ENCODE results near the gene RNF11.
A peak's percentile ranks its signal among the peaks of the same experiment; 100 is the strongest.
"Not testable (repeated sequence)": the region's sequence is repeated elsewhere in the genome, so short reads cannot be mapped to it uniquely, and the experiment has no call there.

The RNF11 gene

GRCh38 chr1:51228471-51228870 is 7.6 kb upstream of the RNF11 start:
- H3K9me3 ChIP-seq (ENCODE audit: control insufficient read depth in 2 of 2, low read length in 2 of 2); H3K4me3 ChIP-seq (ENCODE audit: low read length in 2 of 2); H3K27ac ChIP-seq (ENCODE audit: low read length); H3K9ac ChIP-seq (ENCODE audit: low read length in 2 of 2); H3K27me3 ChIP-seq (ENCODE audit: control insufficient read depth in 1 of 2, insufficient read depth in 2 of 2, low read length in 2 of 2); H3K36me3 ChIP-seq (ENCODE audit: control insufficient read depth in 2 of 2, insufficient read depth in 2 of 2, low read length in 2 of 2); H3K4me1 ChIP-seq (ENCODE audit: control insufficient read depth, insufficient read depth, low read length): not testable (repeated sequence)

- no peaks in the 10 kb centered on the region for H3K36me3 ChIP-seq (ENCODE audit: control insufficient read depth in 2 of 2, insufficient read depth in 2 of 2, low read length in 2 of 2)
- no peak overlapping the region for H3K4me3 ChIP-seq (ENCODE audit: low read length in 2 of 2)
- no peaks in the 10 kb centered on the region for H3K27me3 ChIP-seq (ENCODE audit: control insufficient read depth in 1 of 2, insufficient read depth in 2 of 2, low read length in 2 of 2)
- peaks cover 8% of the 10 kb centered on the region for H3K4me1 ChIP-seq (ENCODE audit: control insufficient read depth, insufficient read depth, low read length)
- no peak overlapping the region for H3K9ac ChIP-seq (ENCODE audit: low read length in 2 of 2)
- H3K27ac ChIP-seq (ENCODE audit: low read length), result no peak overlapping the region
- no peaks in the 10 kb centered on the region for H3K9me3 ChIP-seq (ENCODE audit: control insufficient read depth in 2 of 2, low read length in 2 of 2)
Observed at GRCh38 chr1:51230501-51231078, 5.5 kb upstream of the RNF11 start.

- no peaks in the 10 kb centered on the region for H3K27me3 ChIP-seq (ENCODE audit: control insufficient read depth in 1 of 2, insufficient read depth in 2 of 2, low read length in 2 of 2)
- no peak overlapping the region for H3K9ac ChIP-seq (ENCODE audit: low read length in 2 of 2)
- H3K27ac ChIP-seq (ENCODE audit: low read length), result no peak overlapping the region
- no peaks in the 10 kb centered on the region for H3K36me3 ChIP-seq (ENCODE audit: control insufficient read depth in 2 of 2, insufficient read depth in 2 of 2, low read length in 2 of 2)
- H3K4me1 ChIP-seq (ENCODE audit: control insufficient read depth, insufficient read depth, low read length), result peaks cover 11% of the 10 kb centered on the region
- no peak overlapping the region for H3K4me3 ChIP-seq (ENCODE audit: low read length in 2 of 2)
- no peaks in the 10 kb centered on the region for H3K9me3 ChIP-seq (ENCODE audit: control insufficient read depth in 2 of 2, low read length in 2 of 2)
Observed at GRCh38 chr1:51231120-51231519, 5.0 kb upstream of the RNF11 start.

- Histone ChIP-seq H3K4me3 (ENCODE audit: low read length in 2 of 2) (no peak overlapping the region), H3K9ac (ENCODE audit: low read length in 2 of 2) (no peak overlapping the region), H3K9me3 (ENCODE audit: control insufficient read depth in 2 of 2, low read length in 2 of 2) (no peaks in the 10 kb centered on the region), H3K36me3 (ENCODE audit: control insufficient read depth in 2 of 2, insufficient read depth in 2 of 2, low read length in 2 of 2) (no peaks in the 10 kb centered on the region), H3K4me1 (ENCODE audit: control insufficient read depth, insufficient read depth, low read length) (peaks cover 11% of the 10 kb centered on the region), H3K27me3 (ENCODE audit: control insufficient read depth in 1 of 2, insufficient read depth in 2 of 2, low read length in 2 of 2) (no peaks in the 10 kb centered on the region), H3K27ac (ENCODE audit: low read length) (no peak overlapping the region)
Observed at GRCh38 chr1:51231896-51232295, 4.2 kb upstream of the RNF11 start.

GRCh38 chr1:51234236-51234635 is 1.8 kb upstream of the RNF11 start:
- H3K9ac ChIP-seq (ENCODE audit: low read length in 2 of 2); H3K4me3 ChIP-seq (ENCODE audit: low read length in 2 of 2); H3K36me3 ChIP-seq (ENCODE audit: control insufficient read depth in 2 of 2, insufficient read depth in 2 of 2, low read length in 2 of 2); H3K27ac ChIP-seq (ENCODE audit: low read length); H3K27me3 ChIP-seq (ENCODE audit: control insufficient read depth in 1 of 2, insufficient read depth in 2 of 2, low read length in 2 of 2); H3K9me3 ChIP-seq (ENCODE audit: control insufficient read depth in 2 of 2, low read length in 2 of 2): not testable (repeated sequence)
- H3K4me1 ChIP-seq (ENCODE audit: control insufficient read depth, insufficient read depth, low read length), result peaks cover 18% of the 10 kb centered on the region

- Histone ChIP-seq H3K9me3 (ENCODE audit: control insufficient read depth in 2 of 2, low read length in 2 of 2) (no peaks in the 10 kb centered on the region), H3K9ac (ENCODE audit: low read length in 2 of 2) (peak overlapping the region; percentile 0 to 94), H3K4me3 (ENCODE audit: low read length in 2 of 2) (peak overlapping the region; percentile 90 to 100), H3K4me1 (ENCODE audit: control insufficient read depth, insufficient read depth, low read length) (peaks cover 18% of the 10 kb centered on the region), H3K27ac (ENCODE audit: low read length) (peak overlapping the region; percentile 98), H3K27me3 (ENCODE audit: control insufficient read depth in 1 of 2, insufficient read depth in 2 of 2, low read length in 2 of 2) (no peaks in the 10 kb centered on the region), H3K36me3 (ENCODE audit: control insufficient read depth in 2 of 2, insufficient read depth in 2 of 2, low read length in 2 of 2) (no peaks in the 10 kb centered on the region)
Observed at GRCh38 chr1:51234721-51235425, 1.2 kb upstream of the RNF11 start.

GRCh38 chr1:51236531-51237350 is 668 bp downstream of the RNF11 start:
- no peaks in the 10 kb centered on the region for H3K36me3 ChIP-seq (ENCODE audit: control insufficient read depth in 2 of 2, insufficient read depth in 2 of 2, low read length in 2 of 2)
- no peaks in the 10 kb centered on the region for H3K9me3 ChIP-seq (ENCODE audit: control insufficient read depth in 2 of 2, low read length in 2 of 2)
- peaks cover 29% of the 10 kb centered on the region for H3K4me1 ChIP-seq (ENCODE audit: control insufficient read depth, insufficient read depth, low read length)
- peak overlapping the region; percentile 98 for H3K27ac ChIP-seq (ENCODE audit: low read length)
- peak overlapping the region; percentile 97 to 98 for H3K9ac ChIP-seq (ENCODE audit: low read length in 2 of 2)
- no peaks in the 10 kb centered on the region for H3K27me3 ChIP-seq (ENCODE audit: control insufficient read depth in 1 of 2, insufficient read depth in 2 of 2, low read length in 2 of 2)
- H3K4me3 ChIP-seq (ENCODE audit: low read length in 2 of 2), result peak overlapping the region; percentile 100

- H3K27ac ChIP-seq (ENCODE audit: low read length), result peak overlapping the region; percentile 98
- H3K4me3 ChIP-seq (ENCODE audit: low read length in 2 of 2), result peak overlapping the region; percentile 100
- peak overlapping the region; percentile 97 to 98 for H3K9ac ChIP-seq (ENCODE audit: low read length in 2 of 2)
- no peaks in the 10 kb centered on the region for H3K36me3 ChIP-seq (ENCODE audit: control insufficient read depth in 2 of 2, insufficient read depth in 2 of 2, low read length in 2 of 2)
- no peaks in the 10 kb centered on the region for H3K9me3 ChIP-seq (ENCODE audit: control insufficient read depth in 2 of 2, low read length in 2 of 2)
- no peaks in the 10 kb centered on the region for H3K27me3 ChIP-seq (ENCODE audit: control insufficient read depth in 1 of 2, insufficient read depth in 2 of 2, low read length in 2 of 2)
- H3K4me1 ChIP-seq (ENCODE audit: control insufficient read depth, insufficient read depth, low read length), result peaks cover 29% of the 10 kb centered on the region
Observed at GRCh38 chr1:51237351-51238033, 1.4 kb downstream of the RNF11 start.

- H3K27ac ChIP-seq (ENCODE audit: low read length), result peak overlapping the region; percentile 24
- peak overlapping the region; percentile 63 to 100 for H3K4me3 ChIP-seq (ENCODE audit: low read length in 2 of 2)
- H3K9ac ChIP-seq (ENCODE audit: low read length in 2 of 2), result peak overlapping the region; percentile 11 to 80
- H3K27me3 ChIP-seq (ENCODE audit: control insufficient read depth in 1 of 2, insufficient read depth in 2 of 2, low read length in 2 of 2), result no peaks in the 10 kb centered on the region
- no peaks in the 10 kb centered on the region for H3K36me3 ChIP-seq (ENCODE audit: control insufficient read depth in 2 of 2, insufficient read depth in 2 of 2, low read length in 2 of 2)
- no peaks in the 10 kb centered on the region for H3K9me3 ChIP-seq (ENCODE audit: control insufficient read depth in 2 of 2, low read length in 2 of 2)
- H3K4me1 ChIP-seq (ENCODE audit: control insufficient read depth, insufficient read depth, low read length), result peaks cover 29% of the 10 kb centered on the region
Observed at GRCh38 chr1:51238034-51238403, 1.9 kb downstream of the RNF11 start.

GRCh38 chr1:51240084-51240483 is 4.0 kb downstream of the RNF11 start:
- Histone ChIP-seq H3K9ac (ENCODE audit: low read length in 2 of 2) (no peak overlapping the region), H3K36me3 (ENCODE audit: control insufficient read depth in 2 of 2, insufficient read depth in 2 of 2, low read length in 2 of 2) (no peaks in the 10 kb centered on the region), H3K4me3 (ENCODE audit: low read length in 2 of 2) (peak overlapping the region in 1 of 2 donors; percentile 9), H3K9me3 (ENCODE audit: control insufficient read depth in 2 of 2, low read length in 2 of 2) (no peaks in the 10 kb centered on the region), H3K27me3 (ENCODE audit: control insufficient read depth in 1 of 2, insufficient read depth in 2 of 2, low read length in 2 of 2) (no peaks in the 10 kb centered on the region), H3K27ac (ENCODE audit: low read length) (no peak overlapping the region), H3K4me1 (ENCODE audit: control insufficient read depth, insufficient read depth, low read length) (peaks cover 25% of the 10 kb centered on the region)

Measured in stomach smooth muscle (tissue), 2 donors.